Immature natural killer cell (primary cell): ENCODE results near the gene JARID2. TPM values are rescaled to one million over a fixed set of nuclear protein-coding genes. Genes with fewer than 3 reads are reported as not detected.

Experiments used
- DNase-seq, 3 donors: peaks; one replicate each; pipeline ENCODE4 v3.0.0; 2022; ENCODE audit warnings: mixed read lengths in 1 of 3
- H3K27ac Mint-ChIP-seq, 6 donors: one replicate each; pipeline ENCODE4 v1.8.0; 2020; ENCODE audit warnings: mixed read lengths in 6 of 6, mild to moderate bottlenecking in 5 of 6, inconsistent platforms in 4 of 6, moderate library complexity in 3 of 6
- H3K27me3 Mint-ChIP-seq, 3 donors: one replicate each; pipeline ENCODE4 v1.8.0; 2020 to 2021; ENCODE audit warnings: low read depth in 3 of 3, mild to moderate bottlenecking in 3 of 3, mixed read lengths in 3 of 3, moderate library complexity in 3 of 3, inconsistent platforms in 1 of 3
- H3K36me3 Mint-ChIP-seq, 3 donors: one replicate each; pipeline ENCODE4 v1.8.0; 2020; ENCODE audit warnings: mixed read lengths in 3 of 3, inconsistent platforms in 2 of 3, mild to moderate bottlenecking in 2 of 3
- H3K4me1 Mint-ChIP-seq, 2 donors: one replicate each; pipeline ENCODE4 v1.8.0; 2020; ENCODE audit warnings: inconsistent platforms in 2 of 2, mild to moderate bottlenecking in 2 of 2, mixed read lengths in 2 of 2, moderate library complexity in 1 of 2
- H3K4me3 Mint-ChIP-seq, 5 donors: one replicate each; pipeline ENCODE4 v1.8.0; 2020; ENCODE audit warnings: mild to moderate bottlenecking in 5 of 5, mixed read lengths in 5 of 5, inconsistent platforms in 3 of 5, moderate library complexity in 3 of 5
- H3K9me3 Mint-ChIP-seq, 6 donors: one replicate each; pipeline ENCODE4 v1.8.0; 2020; ENCODE audit warnings: mild to moderate bottlenecking in 6 of 6, mixed read lengths in 6 of 6, inconsistent platforms in 4 of 6, moderate library complexity in 3 of 6
- polyA plus RNA-seq, 3 donors: library from polyadenylated mRNA; unstranded; fragments of 300-500 nt; fragmentation: Illumina TruSeq; gene quantifications; one replicate each; pipeline ENCODE4 v1.2.3, GENCODE V29; 2021

Gene JARID2
- polyA plus RNA-seq, 3 donors from 2014 or later = 4.3 to 26.1 (median 7.8) TPM

DNA sequence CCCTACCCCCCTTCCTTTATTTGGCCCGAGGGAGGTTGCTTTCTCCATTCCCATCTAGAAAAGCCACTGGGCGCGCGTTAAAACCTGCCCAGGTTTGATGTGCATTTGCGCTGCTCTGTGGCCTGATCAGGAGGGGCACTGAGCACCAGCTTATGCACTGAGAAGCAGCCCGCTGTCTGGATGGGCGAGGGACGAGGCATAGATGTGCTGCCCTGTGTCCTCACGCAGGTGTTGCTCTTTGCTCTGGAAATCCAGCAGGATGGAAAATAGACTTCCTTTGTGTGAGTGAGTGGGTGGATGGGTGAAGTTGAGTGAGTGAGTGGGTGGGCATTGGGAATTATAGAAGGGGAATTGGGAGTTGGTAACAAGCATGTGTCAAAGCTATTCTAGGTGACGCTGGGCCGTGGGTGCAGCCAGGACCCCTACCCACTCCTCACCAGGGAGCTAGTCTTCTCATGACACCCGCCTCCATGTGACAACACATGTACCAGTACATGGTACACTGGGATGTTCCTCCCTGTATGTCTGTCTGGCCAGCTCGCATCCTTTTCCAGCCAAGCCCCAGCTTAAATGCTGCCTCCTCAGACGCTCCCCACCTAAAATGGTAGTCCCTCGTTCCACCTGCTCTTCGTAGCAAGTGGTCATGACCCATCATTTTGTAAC is 254.3 kb downstream of the JARID2 start:
- Mint-ChIP-seq H3K4me1 (peaks cover 38 to 50% of the 10 kb centered on the region in 2 donors), H3K36me3 (peaks cover 7 to 50% (median 15%) of the 10 kb centered on the region in 3 donors), H3K27ac (peak overlapping the region in 3 of 6 donors; percentile 45 to 71 (median 53)), H3K4me3 (no peak overlapping the region), H3K9me3 (no peaks in the 10 kb centered on the region), H3K27me3 (peaks cover 2 to 41% (median 11%) of the 10 kb centered on the region in 3 donors)
- no peak for DNase-seq

DNA sequence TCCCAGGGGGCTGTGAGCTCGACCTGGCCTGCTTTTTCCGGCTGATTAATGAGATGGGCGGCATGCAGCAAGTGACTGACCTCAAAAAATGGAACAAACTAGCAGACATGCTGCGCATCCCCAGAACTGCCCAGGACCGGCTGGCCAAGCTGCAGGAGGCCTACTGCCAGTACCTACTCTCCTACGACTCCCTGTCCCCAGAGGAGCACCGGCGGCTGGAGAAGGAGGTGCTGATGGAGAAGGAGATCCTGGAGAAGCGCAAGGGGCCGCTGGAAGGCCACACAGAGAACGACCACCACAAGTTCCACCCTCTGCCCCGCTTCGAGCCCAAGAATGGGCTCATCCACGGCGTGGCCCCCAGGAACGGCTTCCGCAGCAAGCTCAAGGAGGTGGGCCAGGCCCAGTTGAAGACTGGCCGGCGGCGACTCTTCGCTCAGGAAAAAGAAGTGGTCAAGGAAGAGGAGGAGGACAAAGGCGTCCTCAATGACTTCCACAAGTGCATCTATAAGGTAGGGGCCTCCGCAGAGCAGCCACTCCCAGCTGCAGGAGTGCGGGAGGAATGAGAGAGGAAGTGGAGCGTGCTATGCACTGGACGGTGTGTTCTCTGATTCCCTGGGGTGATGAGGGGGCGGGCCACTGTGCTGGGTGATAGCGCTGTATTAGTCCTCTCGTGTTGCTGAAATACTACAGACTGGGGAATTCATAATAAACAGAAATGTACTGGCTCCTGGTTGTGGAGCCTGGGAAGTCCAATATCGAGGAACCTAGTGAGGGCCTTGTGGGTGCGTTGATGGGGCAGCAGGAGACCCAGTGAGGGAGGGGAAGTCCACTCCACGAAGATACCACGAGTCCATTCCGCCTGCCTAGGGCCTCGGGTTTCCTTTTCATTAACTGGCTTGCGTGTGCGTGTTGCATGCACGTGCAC is 255.3 kb downstream of the JARID2 start:
- H3K9me3 Mint-ChIP-seq = no peaks in the 10 kb centered on the region
- peaks cover 38 to 50% of the 10 kb centered on the region in 2 donors for H3K4me1 Mint-ChIP-seq
- H3K36me3 Mint-ChIP-seq = peaks cover 10 to 43% (median 11%) of the 10 kb centered on the region in 3 donors
- peaks cover 4 to 42% (median 14%) of the 10 kb centered on the region in 3 donors for H3K27me3 Mint-ChIP-seq
- H3K4me3 Mint-ChIP-seq = no peak overlapping the region
- H3K27ac Mint-ChIP-seq = peak overlapping the region in 1 of 6 donors; percentile 20
- no peak for DNase-seq

DNA sequence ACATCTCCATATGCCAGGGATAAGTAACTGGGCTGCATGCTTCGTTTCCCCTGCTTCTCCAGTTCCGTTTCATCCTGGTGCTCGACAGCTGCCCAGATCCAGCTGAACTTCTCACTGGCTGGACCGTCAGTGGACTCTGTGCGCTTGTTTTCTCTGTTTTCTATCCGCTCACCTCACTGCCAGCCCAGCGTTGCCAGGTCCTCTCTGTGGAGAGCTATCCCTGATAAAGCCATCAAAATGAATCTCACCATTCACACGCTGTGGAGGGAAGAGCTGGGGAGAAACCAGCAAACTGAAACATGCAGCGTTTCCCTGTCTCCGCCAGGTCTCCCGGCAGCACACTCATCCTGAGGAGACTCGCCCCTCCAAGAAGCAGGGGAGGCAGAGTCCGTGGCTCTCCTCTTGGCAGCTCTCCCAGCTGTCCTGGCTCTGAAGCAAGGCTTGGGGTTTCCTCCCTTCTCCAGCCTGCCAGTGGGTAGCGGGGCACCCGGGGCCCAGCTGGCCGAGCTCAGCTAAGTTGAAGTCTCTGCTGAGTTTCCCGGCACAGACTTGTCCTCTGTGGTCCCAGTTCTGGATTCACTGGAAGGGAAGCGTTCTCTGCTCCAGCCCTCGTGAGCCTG is 256.1 kb downstream of the JARID2 start:
- peak overlapping the region in 1 of 6 donors; percentile 20 for H3K27ac Mint-ChIP-seq

DNA sequence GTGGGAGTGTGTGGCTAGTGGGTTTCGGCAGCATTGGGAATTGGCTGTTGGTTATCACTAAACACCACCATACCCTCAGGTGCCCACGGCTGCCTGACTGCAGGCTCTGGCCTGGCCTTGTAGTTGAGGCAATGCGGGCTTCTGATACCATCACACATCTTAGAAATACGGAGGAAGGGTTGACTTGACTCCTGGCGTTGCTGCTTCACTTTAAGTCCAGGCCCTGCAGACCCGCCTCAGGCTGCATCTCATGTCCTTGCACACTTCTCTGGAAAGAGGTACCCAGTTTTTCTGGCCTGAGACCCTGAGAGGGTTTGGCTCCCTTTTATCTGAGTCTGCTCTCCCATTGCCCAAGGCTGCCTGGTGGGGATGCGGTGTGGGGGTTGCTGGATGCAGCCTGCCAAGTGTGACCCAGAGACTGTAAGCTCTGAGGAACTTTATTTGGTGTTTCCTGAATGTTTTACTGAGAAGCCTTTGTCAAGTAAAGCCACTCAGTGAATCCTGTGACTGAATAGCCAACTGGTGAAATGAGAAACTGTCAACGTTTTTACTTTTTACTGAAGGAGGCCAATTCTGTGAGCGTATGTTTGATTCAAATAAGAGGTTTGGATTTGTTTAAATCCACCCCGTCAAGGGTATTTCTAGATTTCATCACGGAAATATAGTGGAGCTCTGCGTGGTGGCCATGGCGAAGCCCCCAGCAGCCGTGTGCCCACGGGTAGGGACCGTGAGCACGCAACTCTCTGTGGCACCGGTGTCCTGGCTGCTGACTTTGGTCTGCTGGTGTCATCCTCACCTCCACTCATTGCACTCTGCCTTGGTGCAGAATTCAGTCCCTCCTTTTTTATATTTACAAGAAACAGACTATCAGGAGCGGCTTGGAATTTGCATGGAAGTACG is 256.8 kb downstream of the JARID2 start:
- peaks cover 49 to 62% of the 10 kb centered on the region in 2 donors for H3K4me1 Mint-ChIP-seq
- H3K9me3 Mint-ChIP-seq = no peaks in the 10 kb centered on the region
- no peak for DNase-seq
- H3K36me3 Mint-ChIP-seq = peaks cover 11 to 41% (median 14%) of the 10 kb centered on the region in 3 donors
- peak overlapping the region in 3 of 6 donors; percentile 10 to 31 (median 17) for H3K27ac Mint-ChIP-seq
- no peak overlapping the region for H3K4me3 Mint-ChIP-seq
- peaks cover 4 to 43% (median 16%) of the 10 kb centered on the region in 3 donors for H3K27me3 Mint-ChIP-seq

More for the DNA sequence above, 256.1 kb downstream of the JARID2 start:
- H3K27me3 Mint-ChIP-seq = peaks cover 4 to 40% (median 13%) of the 10 kb centered on the region in 3 donors
- no peaks in the 10 kb centered on the region for H3K9me3 Mint-ChIP-seq
- H3K36me3 Mint-ChIP-seq = peaks cover 11 to 42% (median 14%) of the 10 kb centered on the region in 3 donors
- H3K4me3 Mint-ChIP-seq = no peak overlapping the region
- peaks cover 45 to 56% of the 10 kb centered on the region in 2 donors for H3K4me1 Mint-ChIP-seq
- DNase-seq = no peak

DNA sequence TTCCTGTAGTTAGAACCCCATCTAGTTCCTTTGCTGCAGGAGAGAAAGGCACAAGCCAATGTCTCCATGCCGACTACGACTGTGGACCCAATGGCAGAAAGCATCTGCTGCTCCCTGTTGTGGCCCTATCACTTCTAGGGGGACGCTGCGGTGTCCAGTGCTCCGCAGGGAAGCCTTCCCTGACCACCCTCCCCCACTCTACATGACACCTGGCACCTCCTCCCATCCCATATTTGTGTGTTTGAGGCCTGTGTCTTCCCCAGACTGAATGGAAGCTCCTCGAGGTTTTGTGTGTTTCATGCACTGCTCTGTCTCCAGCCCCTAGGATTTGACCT is 257.4 kb downstream of the JARID2 start:
- Mint-ChIP-seq H3K27me3 (peaks cover 4 to 43% (median 16%) of the 10 kb centered on the region in 3 donors), H3K4me1 (peaks cover 47 to 58% of the 10 kb centered on the region in 2 donors), H3K36me3 (peaks cover 11 to 37% (median 11%) of the 10 kb centered on the region in 3 donors), H3K27ac (peak overlapping the region in 2 of 6 donors; percentile 15 to 80), H3K9me3 (no peaks in the 10 kb centered on the region), H3K4me3 (no peak overlapping the region)
- no peak for DNase-seq

DNA sequence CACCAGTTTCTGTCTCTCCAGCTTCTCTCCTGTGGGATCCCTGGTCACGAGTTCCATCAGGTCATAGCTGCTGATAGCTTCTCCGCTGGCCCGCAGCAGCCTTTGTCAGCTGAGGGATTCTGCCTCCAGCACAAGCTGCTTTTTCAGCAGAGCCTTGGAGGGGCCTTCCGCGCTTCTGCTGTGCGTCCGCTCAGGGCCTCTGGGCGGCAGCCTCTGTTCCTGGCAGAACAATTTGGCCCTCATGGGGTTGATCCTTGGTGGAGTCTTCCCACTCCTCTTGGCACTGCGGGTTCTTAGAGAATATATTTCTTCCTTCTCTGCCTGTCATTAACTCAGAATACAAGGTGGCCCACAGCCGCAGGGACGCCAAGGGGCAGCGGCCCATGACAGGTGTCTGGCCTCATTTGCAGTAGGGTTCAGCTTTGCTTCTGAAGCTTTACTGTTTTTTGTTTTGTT is 258.2 kb downstream of the JARID2 start:
- H3K9me3 Mint-ChIP-seq = no peaks in the 10 kb centered on the region
- peaks cover 4 to 40% (median 15%) of the 10 kb centered on the region in 3 donors for H3K27me3 Mint-ChIP-seq
- H3K4me3 Mint-ChIP-seq = peak overlapping the region in 3 of 5 donors; percentile 33 to 61 (median 48)
- no peak for DNase-seq
- H3K4me1 Mint-ChIP-seq = peaks cover 50 to 63% of the 10 kb centered on the region in 2 donors
- peak overlapping the region; percentile 56 to 89 (median 78) for H3K27ac Mint-ChIP-seq
- peaks cover 11 to 44% (median 11%) of the 10 kb centered on the region in 3 donors for H3K36me3 Mint-ChIP-seq

DNA sequence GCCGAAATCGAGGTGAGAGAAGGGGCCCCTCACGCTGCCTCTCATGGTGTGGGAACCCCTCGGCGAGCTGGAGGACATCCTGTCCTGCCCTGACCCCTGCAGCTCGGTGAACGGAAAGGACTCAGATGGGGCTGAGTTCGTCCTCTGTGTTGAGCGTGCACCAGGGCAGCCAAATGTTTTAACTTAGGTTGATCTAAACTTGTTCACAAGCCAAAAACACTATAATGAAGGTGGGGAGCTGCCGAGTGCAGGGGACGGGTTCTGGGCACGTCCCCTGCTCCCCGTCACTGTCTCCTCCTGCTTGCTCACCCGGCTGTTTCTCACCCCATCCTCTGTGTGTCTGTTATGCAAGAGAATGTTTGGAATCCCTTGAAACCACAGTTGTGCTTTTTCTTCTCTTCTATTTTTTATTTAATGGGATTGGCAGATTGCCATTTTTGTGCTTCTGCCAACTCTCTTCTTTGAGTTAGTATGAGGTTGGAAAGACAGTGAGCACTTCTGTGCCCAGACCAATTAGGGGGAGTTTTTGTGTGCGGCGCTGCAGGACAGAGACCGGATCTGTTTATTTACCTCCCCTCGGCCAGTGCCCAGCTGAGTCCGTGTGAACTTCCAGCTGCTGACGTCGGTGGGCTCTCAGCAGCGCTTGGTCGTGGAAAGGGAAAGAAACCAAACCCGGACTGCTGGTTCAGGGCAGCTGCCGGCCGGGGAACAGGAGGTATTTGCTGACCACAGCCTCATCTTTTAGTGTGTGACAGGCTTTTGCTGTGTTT is 258.9 kb downstream of the JARID2 start:
- DNase-seq = no peak
- peaks cover 4 to 36% (median 15%) of the 10 kb centered on the region in 3 donors for H3K27me3 Mint-ChIP-seq
- peaks cover 55 to 68% of the 10 kb centered on the region in 2 donors for H3K4me1 Mint-ChIP-seq
- no peaks in the 10 kb centered on the region for H3K9me3 Mint-ChIP-seq
- peaks cover 11 to 45% (median 11%) of the 10 kb centered on the region in 3 donors for H3K36me3 Mint-ChIP-seq
- peak overlapping the region; percentile 51 to 74 (median 53) for H3K4me3 Mint-ChIP-seq
- peak overlapping the region; percentile 56 to 89 (median 82) for H3K27ac Mint-ChIP-seq

DNA sequence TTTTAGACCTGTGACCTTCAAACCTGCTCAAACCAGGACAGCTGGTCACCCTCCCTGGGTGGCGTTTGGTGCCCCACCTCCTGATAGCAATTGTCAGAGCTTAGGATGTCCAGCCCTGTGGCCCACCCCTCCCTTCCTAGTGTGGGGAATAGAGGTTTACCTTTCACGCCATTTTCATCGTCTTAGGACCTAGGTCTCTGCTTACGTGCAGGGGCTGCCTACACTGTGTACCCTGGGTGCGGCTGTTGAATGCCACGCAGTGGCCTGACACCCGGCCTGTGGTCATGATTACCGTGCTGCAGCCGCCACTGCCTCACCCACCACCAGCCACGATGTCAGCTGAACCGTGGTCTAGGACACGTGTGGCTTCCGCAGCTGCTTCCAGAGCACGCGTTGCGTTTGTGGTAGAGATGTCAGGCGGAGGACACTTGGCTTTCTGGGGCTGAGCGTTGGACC is 259.6 kb downstream of the JARID2 start:
- H3K27me3 Mint-ChIP-seq = peaks cover 4 to 34% (median 15%) of the 10 kb centered on the region in 3 donors
- H3K4me3 Mint-ChIP-seq = peak overlapping the region; percentile 51 to 74 (median 71)
- peak; percentile 65 to 76 (median 70) for DNase-seq
- H3K27ac Mint-ChIP-seq = peak overlapping the region; percentile 77 to 91 (median 84)
- H3K9me3 Mint-ChIP-seq = no peaks in the 10 kb centered on the region
- H3K36me3 Mint-ChIP-seq = peaks cover 11 to 45% (median 11%) of the 10 kb centered on the region in 3 donors
- H3K4me1 Mint-ChIP-seq = peaks cover 56 to 67% of the 10 kb centered on the region in 2 donors

DNA sequence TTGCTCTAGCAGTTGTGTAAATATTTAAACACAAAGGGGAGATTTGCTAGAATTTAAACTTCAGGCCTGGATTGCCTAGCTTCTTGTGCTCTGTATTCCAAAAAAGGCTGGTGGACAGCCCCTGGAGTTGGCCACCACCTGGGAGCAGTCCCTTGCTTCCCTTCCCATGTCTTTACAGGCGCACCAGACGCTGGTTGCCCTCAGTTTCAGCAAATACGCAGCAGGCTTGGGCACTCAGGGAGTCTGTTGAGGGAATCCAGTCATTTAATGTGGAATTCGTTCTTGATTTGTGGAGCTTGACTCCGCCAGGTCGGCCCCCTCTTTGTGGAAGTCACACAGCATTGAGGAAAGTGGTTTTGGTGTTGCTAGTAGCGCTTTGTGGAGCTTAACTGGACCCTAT is 260.2 kb downstream of the JARID2 start:
- H3K9me3 Mint-ChIP-seq = no peaks in the 10 kb centered on the region
- peaks cover 11 to 39% (median 11%) of the 10 kb centered on the region in 3 donors for H3K36me3 Mint-ChIP-seq
- DNase-seq = no peak
- peak overlapping the region; percentile 51 to 74 (median 71) for H3K4me3 Mint-ChIP-seq
- H3K27me3 Mint-ChIP-seq = peaks cover 8 to 35% (median 19%) of the 10 kb centered on the region in 3 donors
- H3K4me1 Mint-ChIP-seq = peaks cover 56 to 73% of the 10 kb centered on the region in 2 donors
- H3K27ac Mint-ChIP-seq = peak overlapping the region; percentile 77 to 91 (median 84)

DNA sequence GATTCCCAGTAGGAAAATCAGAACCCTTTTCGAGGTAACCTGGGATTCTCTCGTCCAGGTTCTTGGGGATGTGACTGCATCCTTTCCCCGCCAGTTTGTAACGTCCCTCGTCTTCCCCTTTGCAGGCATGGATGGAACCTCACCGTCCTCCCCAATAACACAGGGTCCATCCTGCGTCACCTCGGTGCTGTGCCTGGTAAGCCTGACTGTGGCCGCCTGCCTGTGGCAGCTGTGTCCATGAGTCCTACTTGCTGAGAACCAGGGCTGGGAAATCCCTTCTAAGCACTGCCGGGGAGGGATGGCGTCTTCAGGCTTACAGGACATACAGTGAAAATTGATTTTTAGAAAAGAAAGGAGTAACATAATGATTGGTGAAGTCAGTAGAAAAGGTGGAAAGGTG is 261.4 kb downstream of the JARID2 start:
- Mint-ChIP-seq H3K9me3 (no peaks in the 10 kb centered on the region), H3K4me1 (peaks cover 54 to 75% of the 10 kb centered on the region in 2 donors), H3K4me3 (peak overlapping the region in 2 of 5 donors; percentile 4 to 73), H3K36me3 (peaks cover 9 to 32% (median 13%) of the 10 kb centered on the region in 3 donors), H3K27me3 (peaks cover 15 to 35% (median 19%) of the 10 kb centered on the region in 3 donors), H3K27ac (peak overlapping the region; percentile 20 to 88 (median 73))
- DNase-seq = no peak

DNA sequence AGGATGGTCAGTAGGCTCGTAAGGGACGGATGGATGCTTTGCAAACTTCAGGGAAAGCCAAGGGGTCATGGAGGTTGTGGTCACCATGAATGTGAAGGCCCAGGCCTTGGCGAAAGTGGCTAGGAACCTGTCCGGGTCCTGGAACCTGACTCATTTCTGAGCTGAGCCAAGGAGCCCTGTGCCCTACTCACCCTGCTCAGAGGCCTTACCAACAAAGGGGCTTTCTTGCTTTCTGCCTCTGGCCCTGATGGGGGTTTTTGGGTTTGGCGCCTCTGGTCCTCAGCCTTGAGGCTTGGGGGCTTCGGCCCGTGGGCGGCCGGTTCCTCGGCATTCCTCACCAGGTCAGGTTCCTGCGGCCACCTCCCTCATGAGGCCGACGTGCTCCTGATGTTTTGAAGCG is 261.9 kb downstream of the JARID2 start:
- Mint-ChIP-seq H3K27me3 (peaks cover 16 to 29% (median 19%) of the 10 kb centered on the region in 3 donors), H3K36me3 (peaks cover 14 to 32% (median 18%) of the 10 kb centered on the region in 3 donors), H3K4me3 (peak overlapping the region in 1 of 5 donors; percentile 73), H3K4me1 (peaks cover 53 to 78% of the 10 kb centered on the region in 2 donors), H3K27ac (peak overlapping the region in 5 of 6 donors; percentile 41 to 88 (median 69)), H3K9me3 (no peaks in the 10 kb centered on the region)
- no peak for DNase-seq
